Glutamatergic neuron (in vitro differentiated cells): ENCODE measurements around the gene PLPPR3. TPM values are rescaled to one million over a fixed set of nuclear protein-coding genes. Genes with fewer than 3 reads are reported as not detected.

Source experiments
- DNase-seq: peaks from one replicate; pipeline ENCODE4 v3.0.0; 2022
- H3K27ac Mint-ChIP-seq: one replicate; pipeline ENCODE4 v1.8.0; 2020; ENCODE audit warnings: mild to moderate bottlenecking, mixed read lengths, inconsistent platforms; ENCODE audit not compliant: unreplicated experiment
- H3K27me3 Mint-ChIP-seq: one replicate; pipeline ENCODE4 v1.8.0; 2020; ENCODE audit warnings: mild to moderate bottlenecking, moderate library complexity, mixed read lengths, inconsistent platforms; ENCODE audit not compliant: unreplicated experiment
- H3K36me3 Mint-ChIP-seq: one replicate; pipeline ENCODE4 v1.8.0; 2020; ENCODE audit warnings: mild to moderate bottlenecking, mixed read lengths, inconsistent platforms; ENCODE audit not compliant: unreplicated experiment
- H3K4me1 Mint-ChIP-seq: one replicate; pipeline ENCODE4 v1.8.0; 2020; ENCODE audit warnings: mild to moderate bottlenecking, low read depth, mixed read lengths, inconsistent platforms; ENCODE audit not compliant: unreplicated experiment
- H3K4me3 Mint-ChIP-seq: one replicate; pipeline ENCODE4 v1.8.0; 2020; ENCODE audit warnings: mild to moderate bottlenecking, mixed read lengths, inconsistent platforms; ENCODE audit not compliant: unreplicated experiment
- H3K9me3 Mint-ChIP-seq: one replicate; pipeline ENCODE4 v1.8.0; 2020; ENCODE audit warnings: mild to moderate bottlenecking, moderate library complexity, mixed read lengths, inconsistent platforms; ENCODE audit not compliant: unreplicated experiment
- CTCF ChIP-seq: fragments of 200-600 bp; sonication (generic); IDR thresholded peaks from one replicate; pipeline ENCODE4 v1.5.0; 2021; ENCODE audit not compliant: partially characterized antibody, unreplicated experiment
- total RNA-seq: library from RNA; stranded (reverse); fragmentation: NEBNext Ultra II Directional; extraction: Animal tissue kit (Norgen Biotek cat#: 25700); gene quantifications from one replicate; pipeline ENCODE4 v1.2.1, GENCODE V29; 2021; ENCODE audit not compliant: unreplicated experiment

PLPPR3 gene
- total RNA-seq, 1 donor from 2014 or later, result 392 TPM

- Mint-ChIP-seq H3K36me3 (peaks cover 5% of the 10 kb centered on the region), H3K27me3 (peaks cover 14% of the 10 kb centered on the region), H3K9me3 (peaks cover 12% of the 10 kb centered on the region), H3K27ac (no peak overlapping the region), H3K4me3 (no peak overlapping the region), H3K4me1 (peaks cover 4% of the 10 kb centered on the region)
- peak; percentile 78 for DNase-seq
- TF ChIP-seq CTCF, result no peak
Measured at GRCh38 chr19:862581-863314, 41.0 kb upstream of the PLPPR3 start.

GRCh38 chr19:861756-862580, 40.2 kb upstream of the PLPPR3 start:
- TF ChIP-seq CTCF, result no peak
- Mint-ChIP-seq H3K4me1 (no peaks in the 10 kb centered on the region), H3K9me3 (peaks cover 11% of the 10 kb centered on the region), H3K36me3 (no peaks in the 10 kb centered on the region), H3K27me3 (peaks cover 14% of the 10 kb centered on the region), H3K27ac (no peak overlapping the region), H3K4me3 (no peak overlapping the region)
- peak; percentile 61 for DNase-seq

GRCh38 chr19:861141-861755, 39.5 kb upstream of the PLPPR3 start:
- DNase-seq, result no peak
- H3K27ac Mint-ChIP-seq, result no peak overlapping the region
- H3K27me3 Mint-ChIP-seq, result peaks cover 14% of the 10 kb centered on the region
- peaks cover 11% of the 10 kb centered on the region for H3K9me3 Mint-ChIP-seq
- no peaks in the 10 kb centered on the region for H3K4me1 Mint-ChIP-seq
- no peak overlapping the region for H3K4me3 Mint-ChIP-seq
- no peak for TF ChIP-seq CTCF
- H3K36me3 Mint-ChIP-seq, result no peaks in the 10 kb centered on the region

- H3K27ac Mint-ChIP-seq, result no peak within 1 kb of the TSS
- peak within 1 kb of the TSS; percentile 38 for H3K4me3 Mint-ChIP-seq
- H3K27me3 Mint-ChIP-seq, result peaks cover 9% of the 10 kb centered on the region
- H3K9me3 Mint-ChIP-seq, result peaks cover 7% of the 10 kb centered on the region
- TF ChIP-seq CTCF, result no peak
- DNase-seq, result no peak
- no peaks in the 10 kb centered on the region for H3K4me1 Mint-ChIP-seq
- H3K36me3 Mint-ChIP-seq, result no peaks in the 10 kb centered on the region
Measured at GRCh38 chr19:858868-859843, 37.4 kb upstream of the PLPPR3 start, which contains the start of gene CFD. CFD (plus strand) TSS chr19:859664; CDS start chr19:859690, 26 bp downstream.
